Effector memory CD4-positive, alpha-beta T cell (primary cell): ENCODE data around the gene GSDMA.
"Not testable (repeated sequence)": the region's sequence is repeated elsewhere in the genome, so short reads cannot be mapped to it uniquely, and the experiment has no call there.

Experiments used
- DNase-seq, 3 donors: peaks; one replicate each; pipeline ENCODE4 v3.0.0-alpha.2; 2020
- H3K27ac ChIP-seq: 2 replicates; pipeline ENCODE4 v1.7.0; 2013; ENCODE audit warnings: mild to moderate bottlenecking, low read length, moderate library complexity; ENCODE audit not compliant: insufficient read depth, poor library complexity, severe bottlenecking
- H3K27me3 ChIP-seq: replicated peaks from 2 replicates; pipeline ENCODE4 v1.7.0; 2013; ENCODE audit warnings: mild to moderate bottlenecking, low read length; ENCODE audit not compliant: insufficient read depth, control insufficient read depth, poor library complexity, severe bottlenecking
- H3K36me3 ChIP-seq: 2 replicates; pipeline ENCODE4 v1.7.0; 2013; ENCODE audit warnings: mild to moderate bottlenecking, low read length, moderate library complexity; ENCODE audit not compliant: control insufficient read depth, insufficient read depth
- H3K4me1 ChIP-seq: 2 replicates; pipeline ENCODE4 v1.7.0; 2013; ENCODE audit warnings: low read length, mild to moderate bottlenecking; ENCODE audit not compliant: control insufficient read depth, insufficient read depth, poor library complexity, severe bottlenecking
- H3K4me3 ChIP-seq: 2 replicates; pipeline ENCODE4 v1.7.0; 2013; ENCODE audit warnings: low read length, low read depth, mild to moderate bottlenecking; ENCODE audit not compliant: insufficient read depth, poor library complexity, severe bottlenecking
- H3K9me3 ChIP-seq: 2 replicates; pipeline ENCODE4 v1.7.0; 2013; ENCODE audit warnings: mild to moderate bottlenecking, low read length, moderate library complexity; ENCODE audit not compliant: control insufficient read depth

Gene GSDMA

DNA sequence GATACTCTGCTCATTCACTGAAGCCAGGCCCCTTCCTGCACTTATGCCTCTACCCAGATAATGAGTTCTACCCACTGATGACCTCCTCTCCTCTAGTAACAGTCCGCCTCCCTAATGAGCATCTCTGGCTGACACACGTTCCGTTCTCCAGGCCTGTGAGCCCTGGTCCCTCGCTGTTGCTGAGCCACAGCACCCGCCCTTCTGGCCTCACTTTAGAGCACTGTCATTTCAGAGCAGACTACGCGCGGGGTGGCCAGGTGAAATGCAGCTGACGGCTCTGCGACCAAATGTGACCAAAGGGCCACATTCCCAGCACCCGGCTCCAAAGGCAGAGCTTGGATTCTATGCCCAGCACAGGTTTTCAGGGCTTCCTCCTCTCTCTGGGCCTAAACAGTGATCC, 31.6 kb downstream of the GSDMA start:
- no peak for DNase-seq
- peaks cover 76% of the 10 kb centered on the region for H3K36me3 ChIP-seq
- H3K9me3 ChIP-seq = no peaks in the 10 kb centered on the region
- H3K4me1 ChIP-seq = no peaks in the 10 kb centered on the region
- H3K4me3 ChIP-seq = no peak overlapping the region
- H3K27ac ChIP-seq = no peak overlapping the region
- no peaks in the 10 kb centered on the region for H3K27me3 ChIP-seq

DNA sequence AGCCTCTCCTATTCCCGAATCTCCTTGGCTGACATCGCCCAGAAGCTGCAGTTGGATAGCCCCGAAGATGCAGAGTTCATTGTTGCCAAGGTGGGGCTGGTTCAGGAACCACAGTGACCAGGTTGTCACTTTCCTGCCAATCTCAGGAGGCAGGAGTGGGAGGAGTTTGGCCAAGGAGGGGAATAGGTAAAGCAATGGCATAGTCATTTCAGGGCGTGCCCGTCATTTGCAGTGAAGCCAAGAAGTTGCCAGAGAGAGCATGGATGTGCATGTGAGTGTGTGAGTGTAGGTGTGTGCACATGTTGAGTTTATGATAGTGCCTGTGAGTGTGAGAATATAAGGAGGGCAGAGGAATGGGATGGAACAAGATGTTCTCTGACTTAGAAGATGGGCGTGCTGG, 32.6 kb downstream of the GSDMA start:
- Histone ChIP-seq H3K27ac (no peak overlapping the region), H3K9me3 (no peaks in the 10 kb centered on the region), H3K4me1 (no peaks in the 10 kb centered on the region), H3K36me3 (peaks cover 66% of the 10 kb centered on the region), H3K4me3 (no peak overlapping the region), H3K27me3 (no peaks in the 10 kb centered on the region)
- DNase-seq = no peak

DNA sequence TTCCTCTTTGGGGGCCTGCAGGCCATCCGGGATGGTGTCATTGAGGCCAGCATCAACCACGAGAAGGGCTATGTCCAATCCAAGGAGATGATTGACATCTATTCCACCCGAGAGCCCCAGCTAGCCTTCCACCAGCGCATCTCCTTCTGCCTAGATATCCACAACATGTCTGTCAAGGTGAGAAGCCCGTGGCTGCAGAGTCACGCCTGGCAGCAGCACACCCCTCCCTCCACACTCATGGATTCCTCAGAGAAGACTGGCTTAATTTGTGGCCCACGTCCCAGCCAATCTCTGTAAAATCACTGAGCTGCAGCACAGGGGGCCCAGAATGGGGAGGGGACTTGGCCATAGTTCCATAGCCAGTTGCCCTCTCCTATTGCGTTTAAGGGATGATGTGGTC, 33.4 kb downstream of the GSDMA start:
- Histone ChIP-seq H3K27ac (no peak overlapping the region), H3K27me3 (no peaks in the 10 kb centered on the region), H3K9me3 (no peaks in the 10 kb centered on the region), H3K4me3 (no peak overlapping the region), H3K4me1 (no peaks in the 10 kb centered on the region), H3K36me3 (peaks cover 59% of the 10 kb centered on the region)
- no peak for DNase-seq

DNA sequence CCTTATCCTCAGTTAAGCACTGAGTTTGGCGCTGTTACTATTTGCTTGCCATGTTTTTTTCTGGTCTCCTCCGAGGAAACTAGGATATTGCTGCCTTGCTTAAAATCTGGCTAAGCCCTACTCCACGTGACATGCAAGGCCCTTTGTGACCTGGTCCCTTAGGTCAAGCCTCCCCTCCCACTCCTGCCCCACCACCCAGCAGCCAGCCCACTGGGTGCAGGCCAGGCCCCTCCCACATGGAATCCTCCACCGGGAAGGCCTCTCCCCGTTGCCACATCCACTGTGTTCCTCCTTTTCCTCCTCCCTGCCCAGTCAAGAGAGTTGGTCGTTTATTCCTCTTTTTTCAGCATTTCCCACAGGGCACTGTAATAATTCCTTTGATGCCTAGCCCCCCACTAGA, 34.0 kb downstream of the GSDMA start:
- Histone ChIP-seq H3K27me3 (no peaks in the 10 kb centered on the region), H3K9me3 (no peaks in the 10 kb centered on the region), H3K4me3 (no peak overlapping the region), H3K27ac (no peak overlapping the region), H3K36me3 (peaks cover 53% of the 10 kb centered on the region), H3K4me1 (no peaks in the 10 kb centered on the region)
- no peak for DNase-seq

DNA sequence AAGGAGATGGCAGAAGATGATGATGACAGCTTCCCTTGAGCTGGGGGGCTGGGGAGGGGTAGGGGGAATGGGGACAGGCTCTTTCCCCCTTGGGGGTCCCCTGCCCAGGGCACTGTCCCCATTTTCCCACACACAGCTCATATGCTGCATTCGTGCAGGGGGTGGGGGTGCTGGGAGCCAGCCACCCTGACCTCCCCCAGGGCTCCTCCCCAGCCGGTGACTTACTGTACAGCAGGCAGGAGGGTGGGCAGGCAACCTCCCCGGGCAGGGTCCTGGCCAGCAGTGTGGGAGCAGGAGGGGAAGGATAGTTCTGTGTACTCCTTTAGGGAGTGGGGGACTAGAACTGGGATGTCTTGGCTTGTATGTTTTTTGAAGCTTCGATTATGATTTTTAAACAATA, 34.7 kb downstream of the GSDMA start:
- Histone ChIP-seq H3K36me3 (peaks cover 46% of the 10 kb centered on the region), H3K27ac (no peak overlapping the region), H3K27me3 (no peaks in the 10 kb centered on the region), H3K4me1 (no peaks in the 10 kb centered on the region), H3K4me3 (no peak overlapping the region), H3K9me3 (no peaks in the 10 kb centered on the region)
- DNase-seq = no peak

DNA sequence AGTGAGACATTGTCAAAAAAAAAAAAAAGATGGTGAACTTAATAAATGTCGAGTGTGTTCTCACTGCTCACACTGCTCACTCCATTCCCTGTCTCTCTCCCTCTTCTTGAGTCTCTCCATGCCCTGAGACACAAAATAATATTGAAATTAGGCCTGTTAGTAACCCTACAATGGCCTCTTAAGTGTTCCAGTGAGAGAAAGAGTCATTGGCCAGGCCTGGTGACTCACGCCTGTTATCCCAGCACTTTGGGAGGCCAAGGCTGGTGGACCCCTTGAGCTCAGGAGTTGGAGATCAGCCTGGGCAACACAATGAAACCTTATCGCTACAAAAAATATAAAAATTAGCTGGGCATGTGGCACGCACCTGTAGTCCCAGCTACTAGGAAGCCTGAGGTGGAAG, 36.3 kb downstream of the GSDMA start:
- no peak overlapping the region for H3K4me3 ChIP-seq
- no peak overlapping the region for H3K27ac ChIP-seq
- H3K9me3 ChIP-seq = no peaks in the 10 kb centered on the region
- no peaks in the 10 kb centered on the region for H3K4me1 ChIP-seq
- H3K27me3 ChIP-seq = no peaks in the 10 kb centered on the region
- no peak for DNase-seq
- peaks cover 31% of the 10 kb centered on the region for H3K36me3 ChIP-seq

DNA sequence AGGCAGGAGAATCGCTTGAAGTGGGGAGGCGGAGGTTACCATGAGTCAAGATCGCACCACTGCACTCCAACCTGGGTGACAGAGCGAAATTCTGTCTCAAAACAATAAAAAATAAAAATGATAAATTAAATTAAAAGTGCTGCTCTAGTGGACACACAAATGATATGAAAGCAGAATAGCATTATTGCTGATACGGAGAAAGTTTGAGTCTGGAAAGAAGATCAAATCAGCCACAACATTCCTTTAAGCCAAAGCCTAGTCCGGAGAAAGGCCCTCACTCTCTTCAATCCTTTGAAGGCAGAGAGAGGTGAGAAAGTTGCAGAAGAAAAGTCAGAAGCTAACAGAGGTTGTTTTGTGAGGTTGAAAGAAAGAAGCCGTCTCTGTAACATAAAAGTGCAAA, 37.4 kb downstream of the GSDMA start:
- Histone ChIP-seq H3K9me3 (no peaks in the 10 kb centered on the region), H3K27ac (no peak overlapping the region), H3K27me3 (no peaks in the 10 kb centered on the region), H3K4me1 (no peaks in the 10 kb centered on the region), H3K36me3 (peaks cover 20% of the 10 kb centered on the region), H3K4me3 (no peak overlapping the region)
- DNase-seq = no peak

DNA sequence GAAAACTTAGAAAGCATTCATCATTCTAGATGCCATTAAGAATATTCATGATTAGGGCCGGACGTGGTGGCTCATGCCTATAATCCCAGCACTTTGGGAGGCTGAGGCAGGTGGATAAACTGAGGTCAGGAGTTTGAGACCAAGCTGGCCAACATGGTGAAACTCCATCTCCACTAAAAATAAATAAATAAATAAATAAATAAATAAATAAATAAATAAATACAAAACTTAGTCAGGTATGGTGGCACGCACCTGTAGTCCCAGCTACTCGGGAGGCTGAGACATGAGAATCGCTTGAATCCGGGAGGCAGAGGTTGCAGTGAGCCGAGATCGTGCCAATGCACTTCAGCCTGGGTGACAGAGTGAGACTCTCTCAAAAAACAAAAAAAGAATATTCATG, 38.5 kb downstream of the GSDMA start:
- H3K27ac ChIP-seq, H3K9me3 ChIP-seq, DNase-seq, H3K4me1 ChIP-seq, H3K27me3 ChIP-seq, H3K4me3 ChIP-seq: not testable (repeated sequence)
- H3K36me3 ChIP-seq = peaks cover 11% of the 10 kb centered on the region

DNA sequence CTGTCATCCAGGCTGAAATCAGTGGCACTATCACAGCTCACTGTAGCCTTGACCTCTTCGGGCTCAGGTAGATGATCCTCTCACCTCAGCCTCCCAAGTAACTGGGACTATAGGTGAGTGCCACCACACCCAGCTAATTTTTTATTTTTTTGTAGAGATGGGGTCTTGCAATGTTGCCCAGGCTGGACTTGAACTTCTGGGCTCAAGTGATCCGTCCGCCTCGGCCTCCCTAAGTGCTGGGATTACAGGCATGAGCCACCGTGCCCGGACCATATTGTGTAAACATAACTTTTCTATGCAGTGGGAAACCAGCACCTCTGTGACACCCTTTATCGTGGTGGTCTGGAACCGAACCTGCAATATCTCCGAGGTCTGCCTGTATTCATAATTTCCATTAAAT, 41.3 kb downstream of the GSDMA start:
- Histone ChIP-seq H3K27ac (no peak overlapping the region), H3K36me3 (no peaks in the 10 kb centered on the region), H3K27me3 (no peaks in the 10 kb centered on the region), H3K9me3 (no peaks in the 10 kb centered on the region), H3K4me1 (no peaks in the 10 kb centered on the region), H3K4me3 (no peak overlapping the region)
- DNase-seq = no peak

DNA sequence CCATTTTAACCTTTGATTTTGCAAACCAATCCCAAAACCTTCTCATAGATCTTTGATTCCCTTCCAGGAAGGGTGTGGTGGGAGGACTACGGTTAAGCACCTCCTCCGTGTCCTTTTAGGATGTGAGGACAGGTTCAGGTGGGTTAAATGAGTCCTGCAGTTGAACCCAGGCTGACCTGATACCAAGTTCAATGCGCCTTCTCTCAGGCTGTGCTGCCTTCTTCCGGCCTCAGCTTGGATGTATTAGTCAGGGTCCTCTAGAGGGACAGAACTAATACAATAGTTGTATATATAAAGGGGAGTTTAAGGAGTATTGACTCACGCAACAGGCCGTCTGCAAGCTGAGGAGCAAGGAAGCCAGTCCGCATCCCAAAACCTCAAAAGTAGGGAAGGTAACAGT, 41.9 kb downstream of the GSDMA start:
- no peak for DNase-seq
- H3K4me3 ChIP-seq = no peak overlapping the region
- no peaks in the 10 kb centered on the region for H3K4me1 ChIP-seq
- no peaks in the 10 kb centered on the region for H3K9me3 ChIP-seq
- no peaks in the 10 kb centered on the region for H3K36me3 ChIP-seq
- H3K27ac ChIP-seq = no peak overlapping the region
- H3K27me3 ChIP-seq = no peaks in the 10 kb centered on the region

DNA sequence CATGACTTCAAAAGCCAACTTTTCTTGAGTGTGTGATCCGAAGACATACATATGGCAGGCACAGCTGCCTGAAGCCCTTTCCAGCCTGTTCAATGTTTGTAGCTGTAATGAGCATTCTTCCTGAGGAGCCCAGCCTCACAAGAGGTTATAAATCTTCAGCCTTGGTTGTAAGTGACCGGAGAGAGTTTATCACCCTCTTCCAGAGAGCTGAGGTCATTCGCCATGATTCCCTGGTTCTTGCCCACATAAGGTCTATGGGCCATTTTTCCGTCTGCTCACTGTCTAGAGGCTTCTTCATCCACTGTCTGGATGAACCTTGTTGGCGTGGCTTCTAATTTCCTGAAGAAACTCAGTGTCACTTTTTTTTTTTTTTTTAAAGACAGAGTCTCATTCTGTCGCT, 42.7 kb downstream of the GSDMA start:
- Histone ChIP-seq H3K4me3 (no peak overlapping the region), H3K4me1 (peaks cover 4% of the 10 kb centered on the region), H3K36me3 (no peaks in the 10 kb centered on the region), H3K27ac (no peak overlapping the region), H3K27me3 (no peaks in the 10 kb centered on the region), H3K9me3 (no peaks in the 10 kb centered on the region)
- no peak for DNase-seq
